ENCODE results near the gene ALDH1L2. TPM values are rescaled to one million over a fixed set of nuclear protein-coding genes. Genes with fewer than 3 reads are reported as not detected.

ALDH1L2 gene
- total and polyA plus RNA-seq, 2 experiments from 2014 or later = 0.12 to 0.63 TPM

DNA sequence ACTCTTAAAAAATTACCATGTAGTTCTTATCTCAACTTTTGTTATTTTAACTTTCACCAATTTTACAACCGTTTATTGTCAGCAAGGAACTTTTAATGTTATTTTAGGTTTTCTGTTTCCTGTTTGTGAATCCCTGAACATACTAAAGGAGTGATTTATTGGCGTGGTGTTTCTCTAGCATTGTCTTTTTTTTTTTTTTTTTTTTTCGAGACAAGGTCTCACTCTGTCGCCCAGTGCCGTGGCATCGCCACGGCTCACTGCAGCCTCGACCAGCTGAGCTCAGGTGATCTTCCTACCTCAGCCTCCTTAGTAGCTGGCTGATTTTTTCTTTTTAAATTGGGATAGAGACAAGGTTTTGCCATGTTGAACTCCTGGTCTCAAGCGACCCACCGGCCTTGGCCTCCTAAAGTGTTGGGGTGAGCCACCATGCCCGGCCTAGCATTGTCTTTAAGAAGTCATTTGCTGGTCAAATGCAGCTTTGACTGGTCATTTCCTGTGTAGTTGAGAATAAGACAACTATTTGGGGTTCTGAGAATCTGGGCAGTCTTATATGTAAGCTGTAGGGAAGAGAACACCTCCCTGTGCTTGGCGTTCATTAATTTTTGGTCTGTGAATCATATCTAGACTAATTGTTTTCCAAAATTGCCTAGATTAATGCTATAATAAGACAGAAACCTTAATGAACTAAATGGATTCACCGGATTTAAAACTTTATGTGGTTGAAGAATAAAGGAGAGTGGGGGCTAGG is 25.4 kb upstream of the ALDH1L2 start:
- H3K36me3 ChIP-seq = no peaks in the 10 kb centered on the region
- no peak overlapping the region for H3K4me3 ChIP-seq
- no peaks in the 10 kb centered on the region for H3K9me3 ChIP-seq (ENCODE audit: low read depth)
- TF ChIP-seq, protein P1, sequence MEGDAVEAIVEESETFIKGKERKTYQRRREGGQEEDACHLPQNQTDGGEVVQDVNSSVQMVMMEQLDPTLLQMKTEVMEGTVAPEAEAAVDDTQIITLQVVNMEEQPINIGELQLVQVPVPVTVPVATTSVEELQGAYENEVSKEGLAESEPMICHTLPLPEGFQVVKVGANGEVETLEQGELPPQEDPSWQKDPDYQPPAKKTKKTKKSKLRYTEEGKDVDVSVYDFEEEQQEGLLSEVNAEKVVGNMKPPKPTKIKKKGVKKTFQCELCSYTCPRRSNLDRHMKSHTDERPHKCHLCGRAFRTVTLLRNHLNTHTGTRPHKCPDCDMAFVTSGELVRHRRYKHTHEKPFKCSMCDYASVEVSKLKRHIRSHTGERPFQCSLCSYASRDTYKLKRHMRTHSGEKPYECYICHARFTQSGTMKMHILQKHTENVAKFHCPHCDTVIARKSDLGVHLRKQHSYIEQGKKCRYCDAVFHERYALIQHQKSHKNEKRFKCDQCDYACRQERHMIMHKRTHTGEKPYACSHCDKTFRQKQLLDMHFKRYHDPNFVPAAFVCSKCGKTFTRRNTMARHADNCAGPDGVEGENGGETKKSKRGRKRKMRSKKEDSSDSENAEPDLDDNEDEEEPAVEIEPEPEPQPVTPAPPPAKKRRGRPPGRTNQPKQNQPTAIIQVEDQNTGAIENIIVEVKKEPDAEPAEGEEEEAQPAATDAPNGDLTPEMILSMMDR (IDR thresholded peaks at IDR 0.05; ENCODE audit: low read depth, low read length) = no peak
- peaks cover 20% of the 10 kb centered on the region for H3K4me1 ChIP-seq (ENCODE audit: low read depth)
- peak in 1 of 2 donors; percentile 26 for DNase-seq (ENCODE audit: low read depth in 1 of 2, low spot score in 1 of 2)
- no peak overlapping the region for H3K27ac ChIP-seq
- H3K27me3 ChIP-seq = no peaks in the 10 kb centered on the region

DNA sequence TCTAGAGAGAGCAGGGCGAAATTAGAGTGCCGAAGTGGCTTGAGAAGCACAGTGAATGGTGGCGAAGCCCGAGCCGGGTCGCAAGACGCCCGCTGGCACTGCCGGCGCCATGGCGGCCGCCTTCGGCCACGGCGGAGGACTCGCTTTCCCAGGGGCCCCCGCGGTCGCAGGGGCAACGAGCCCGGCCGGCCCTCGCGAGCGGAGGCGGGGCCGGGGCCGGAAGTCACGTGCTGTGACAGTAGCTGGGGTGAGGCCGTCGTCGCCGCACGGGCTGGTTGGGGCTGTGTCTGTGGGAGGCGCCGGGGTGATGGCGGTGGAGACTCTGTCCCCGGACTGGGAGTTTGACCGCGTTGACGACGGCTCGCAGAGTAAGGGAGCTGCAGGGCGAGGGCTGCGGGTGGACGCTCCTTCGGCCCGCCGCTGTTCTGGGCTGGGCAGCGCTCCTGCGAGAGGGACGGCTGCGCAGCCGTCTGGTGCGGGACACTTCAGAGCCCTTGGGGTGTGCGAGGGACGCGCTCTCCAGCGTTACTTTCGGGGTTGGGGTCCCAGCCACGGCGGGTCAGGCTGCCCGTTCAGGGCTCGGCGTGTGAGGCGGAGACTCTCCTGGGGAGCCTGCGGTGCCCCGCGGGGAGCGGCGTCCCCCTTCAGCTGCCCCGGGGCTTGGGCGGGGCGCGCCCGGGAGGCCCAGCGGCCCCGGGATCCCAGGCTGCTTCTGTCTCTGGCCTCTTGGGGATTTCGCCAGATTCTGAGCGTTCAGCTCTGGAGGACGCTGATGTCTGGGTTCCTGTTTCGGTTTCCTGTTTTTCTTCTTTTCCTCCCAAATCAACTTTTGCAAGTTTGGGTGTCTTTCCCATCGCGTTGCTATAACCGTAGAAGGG is 23.5 kb upstream of the ALDH1L2 start, which contains the start of gene WASHC4:
TSS of gene WASHC4 (plus strand) at position 238 of the 878 bp plus-strand sequence. CDS start at position 308, 70 bp downstream.
- H3K9me3 ChIP-seq (ENCODE audit: low read depth) = no peaks in the 10 kb centered on the region

DNA sequence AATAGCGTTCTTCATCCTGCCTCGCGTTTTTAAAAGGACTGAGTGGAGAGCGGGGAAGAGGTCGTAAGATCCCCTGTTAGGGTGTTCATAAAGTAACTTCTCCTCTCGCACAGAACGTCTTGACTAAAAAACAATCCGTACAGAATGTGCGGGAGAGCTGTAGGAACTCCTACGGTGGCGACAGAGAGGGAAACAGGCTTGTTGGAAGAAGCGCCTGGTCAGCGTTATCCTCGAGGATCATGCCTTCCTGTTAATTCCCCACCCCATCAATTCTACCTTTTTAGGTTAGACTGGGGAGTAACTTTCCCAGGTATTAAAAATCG is 22.9 kb upstream of the ALDH1L2 start:
- peak overlapping the region; percentile 93 for H3K27ac ChIP-seq
- H3K9me3 ChIP-seq (ENCODE audit: low read depth) = no peaks in the 10 kb centered on the region
- TF ChIP-seq, protein P1 (IDR thresholded peaks at IDR 0.05; ENCODE audit: low read depth, low read length) = no peak
- no peak for DNase-seq (ENCODE audit: low read depth in 1 of 2, low spot score in 1 of 2)
- no peaks in the 10 kb centered on the region for H3K36me3 ChIP-seq
- no peaks in the 10 kb centered on the region for H3K27me3 ChIP-seq
- H3K4me3 ChIP-seq = peak overlapping the region; percentile 79
- peaks cover 20% of the 10 kb centered on the region for H3K4me1 ChIP-seq (ENCODE audit: low read depth)

More for the DNA sequence above, 23.5 kb upstream of the ALDH1L2 start, which contains the start of gene WASHC4:
- Histone ChIP-seq H3K27ac (peak within 1 kb of the TSS; percentile 93), H3K36me3 (no peaks in the 10 kb centered on the region), H3K4me1 (ENCODE audit: low read depth) (peaks cover 20% of the 10 kb centered on the region), H3K27me3 (no peaks in the 10 kb centered on the region), H3K4me3 (peak within 1 kb of the TSS; percentile 79)
- TF ChIP-seq, protein P1 (IDR thresholded peaks at IDR 0.05; ENCODE audit: low read depth, low read length) = no peak
- DNase-seq (ENCODE audit: low read depth in 1 of 2, low spot score in 1 of 2) = peak; percentile 94 to 96

DNA sequence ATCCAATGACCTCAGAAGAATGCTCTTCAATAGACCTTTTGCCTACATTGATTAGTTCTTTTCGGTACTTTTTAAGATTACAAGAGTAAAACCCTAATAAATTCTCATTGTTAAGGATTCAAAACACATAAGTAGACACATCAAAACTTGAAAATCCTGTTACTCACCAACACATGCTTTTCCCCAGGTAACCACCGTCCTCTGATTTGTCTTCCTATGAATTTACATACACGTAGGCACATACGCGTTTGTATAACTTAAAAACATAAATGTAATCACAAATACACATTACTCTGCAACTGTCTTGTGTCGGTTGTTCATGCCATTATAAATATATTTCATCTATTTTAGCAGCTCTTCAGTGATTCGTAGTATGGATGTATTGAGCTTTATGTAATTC is 22.4 kb upstream of the ALDH1L2 start:
- Histone ChIP-seq H3K36me3 (no peaks in the 10 kb centered on the region), H3K9me3 (ENCODE audit: low read depth) (no peaks in the 10 kb centered on the region), H3K27me3 (no peaks in the 10 kb centered on the region), H3K4me3 (peak overlapping the region; percentile 79), H3K27ac (no peak overlapping the region), H3K4me1 (ENCODE audit: low read depth) (peaks cover 20% of the 10 kb centered on the region)
- TF ChIP-seq, protein P1 (IDR thresholded peaks at IDR 0.05; ENCODE audit: low read depth, low read length) = no peak
- no peak for DNase-seq (ENCODE audit: low read depth in 1 of 2, low spot score in 1 of 2)

DNA sequence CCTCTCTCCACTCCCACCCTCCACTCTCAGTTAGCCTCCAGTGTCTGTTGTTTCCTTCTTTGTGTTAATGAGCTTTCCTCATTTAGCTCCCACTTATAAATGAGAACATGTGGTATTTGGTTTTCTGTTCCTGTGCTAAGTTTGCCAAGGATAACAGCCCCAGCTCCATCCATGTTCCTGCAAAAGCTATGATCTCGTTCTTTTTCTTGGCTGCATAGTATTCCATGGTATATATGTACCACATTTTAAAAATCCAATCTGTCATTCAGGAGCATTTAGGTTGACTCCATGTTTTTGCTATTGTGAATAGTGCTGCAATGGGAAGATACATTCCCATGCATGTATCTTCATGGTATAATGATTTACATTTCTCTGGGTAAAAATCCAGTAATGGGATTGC is 20.5 kb upstream of the ALDH1L2 start:
- Histone ChIP-seq H3K27me3 (no peaks in the 10 kb centered on the region), H3K27ac (no peak overlapping the region), H3K4me3 (no peak overlapping the region), H3K4me1 (ENCODE audit: low read depth) (peaks cover 14% of the 10 kb centered on the region), H3K36me3 (no peaks in the 10 kb centered on the region), H3K9me3 (ENCODE audit: low read depth) (no peaks in the 10 kb centered on the region)
- TF ChIP-seq, protein P1 (IDR thresholded peaks at IDR 0.05; ENCODE audit: low read depth, low read length) = no peak
- no peak for DNase-seq (ENCODE audit: low read depth in 1 of 2, low spot score in 1 of 2)

All from cardiac muscle cell (in vitro differentiated cells and primary cell).